NCI-H2029 (cell line): ENCODE results near the gene TLE7.

ENCODE experiments used
- DNase-seq: peaks from one replicate; lab custom pipeline; 2025; lab: John Stamatoyannopoulos, UW

Gene TLE7

DNA sequence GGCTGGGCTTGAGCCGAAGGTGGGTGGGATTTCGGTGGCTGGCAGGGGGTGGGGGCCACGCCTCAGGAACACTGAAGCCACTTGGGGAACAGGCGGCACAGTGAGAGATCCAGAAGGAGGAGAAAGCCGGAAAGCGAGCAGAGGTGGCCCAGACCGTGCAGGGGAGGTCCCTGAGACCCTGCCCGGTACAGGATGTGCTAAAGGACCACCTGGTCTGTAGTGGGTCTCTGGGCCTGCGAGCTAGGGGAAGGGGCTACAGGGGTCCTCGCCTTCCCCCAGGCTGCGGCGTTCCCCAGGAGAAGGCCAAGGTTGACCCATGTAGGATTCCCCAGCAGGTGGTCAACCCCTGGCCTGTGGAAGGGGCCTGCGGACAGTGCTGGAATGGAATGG lies at the start of gene TLE7:
Gene TLE7, minus strand, starts transcription at position 4 of the 390 bp plus-strand sequence. CDS start 8,730 bp downstream, outside the sequence.
- DNase-seq: no peak

DNA sequence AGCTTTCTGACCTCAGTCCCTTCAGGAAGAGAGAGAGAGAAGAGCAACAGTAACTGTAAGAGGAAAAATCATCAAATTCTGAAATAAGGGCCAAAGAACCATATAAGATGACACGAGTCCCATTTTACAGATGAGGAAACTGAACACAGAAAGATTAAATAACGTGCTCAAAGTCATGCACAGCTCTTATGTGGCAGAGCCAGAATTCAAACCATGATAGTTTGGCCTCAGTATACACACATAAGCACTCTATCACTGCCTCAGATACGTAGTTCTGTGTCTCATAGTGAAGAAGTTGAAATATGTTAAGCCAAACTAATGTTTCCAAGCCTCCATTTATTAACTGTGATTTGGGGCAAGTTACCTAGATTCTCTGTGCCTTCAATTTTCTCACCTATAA lies 49.2 kb upstream of the TLE7 start:
- no peak for DNase-seq

DNA sequence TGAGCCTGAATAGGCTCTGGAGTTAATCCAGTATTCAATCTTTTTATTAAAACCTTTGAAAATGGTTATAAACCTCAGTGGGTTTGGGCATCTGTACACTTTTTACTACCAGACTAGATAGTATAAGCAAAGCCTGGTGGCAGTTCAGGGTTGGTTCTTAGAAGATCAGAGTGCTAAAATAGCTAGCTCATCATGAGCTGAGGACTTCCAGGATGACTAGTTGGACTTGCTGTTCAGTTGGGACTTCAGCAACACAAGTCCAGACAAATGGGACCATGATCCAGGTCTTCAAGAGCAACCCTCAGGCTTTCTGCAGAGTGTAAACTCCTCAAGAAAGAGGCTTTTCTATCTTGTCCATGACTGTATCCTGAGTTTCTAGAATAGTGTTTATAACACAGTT lies 48.5 kb upstream of the TLE7 start:
- no peak for DNase-seq

DNA sequence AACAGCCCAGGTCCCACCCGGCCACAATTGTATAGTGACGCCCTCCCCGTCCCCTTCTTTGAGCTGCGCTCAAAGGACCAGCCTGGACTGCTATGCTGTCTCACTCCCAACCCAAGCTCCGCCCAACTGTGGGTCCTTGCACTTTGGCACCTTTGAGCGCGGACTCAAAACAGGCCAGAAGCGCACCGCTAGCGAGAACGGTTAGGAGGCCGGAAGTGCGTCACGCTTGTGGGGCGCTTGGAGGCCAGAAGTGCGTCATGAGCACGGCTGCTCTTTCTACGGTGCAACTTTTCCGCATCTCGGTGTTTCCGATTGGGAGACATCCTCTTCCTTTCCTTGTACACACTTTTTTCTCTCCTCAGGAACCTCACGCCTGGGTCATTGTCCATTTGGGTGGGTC lies 47.3 kb upstream of the TLE7 start, which contains the start of gene ZNF19:
Gene ZNF19, minus strand, starts transcription at position 203 of the 400 bp plus-strand sequence. CDS start 7,210 bp downstream, outside the sequence.
- DNase-seq: no peak

DNA sequence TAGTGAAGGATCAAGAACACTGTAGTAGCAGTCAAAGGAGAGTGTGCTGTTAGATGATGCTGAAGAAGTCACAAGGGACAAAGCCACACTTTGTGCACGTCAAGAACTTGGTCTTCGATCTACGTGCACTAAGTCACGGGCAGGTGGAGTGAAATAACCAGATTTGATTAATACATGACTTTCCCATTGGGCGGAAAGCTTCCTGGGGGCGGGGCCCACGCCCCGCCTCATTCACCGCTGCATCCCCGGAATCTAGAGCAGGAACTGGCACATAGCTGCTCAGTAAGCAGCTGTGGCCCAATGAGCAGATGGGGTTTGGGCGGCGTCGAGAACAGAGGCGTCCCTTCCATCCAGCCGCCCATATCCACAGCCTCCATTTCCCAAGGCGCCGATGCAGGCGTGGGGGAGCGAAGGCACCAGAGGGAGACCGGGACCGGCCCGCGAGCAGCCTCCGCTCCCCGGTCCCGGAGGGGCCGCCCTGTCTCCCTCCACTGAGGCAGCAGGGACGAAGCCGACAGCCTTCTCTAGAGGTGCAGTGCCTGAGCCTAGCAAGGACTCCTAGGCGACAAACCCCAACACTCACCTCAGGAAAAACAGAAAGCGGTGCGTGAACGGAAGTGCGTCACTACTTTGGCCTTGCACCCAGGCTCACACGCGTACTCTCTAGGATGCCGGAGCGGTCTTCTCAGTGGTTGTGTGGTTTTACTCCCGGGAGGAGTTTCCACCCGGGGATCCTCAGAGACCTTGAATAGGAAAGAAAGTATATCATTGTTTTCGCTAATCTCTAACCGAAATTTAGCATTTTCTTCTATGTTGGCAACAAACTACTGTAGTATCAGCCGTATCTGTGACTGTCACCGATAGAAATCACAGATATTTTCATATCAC lies 42.4 kb upstream of the TLE7 start:
- peak; percentile 48 for DNase-seq

DNA sequence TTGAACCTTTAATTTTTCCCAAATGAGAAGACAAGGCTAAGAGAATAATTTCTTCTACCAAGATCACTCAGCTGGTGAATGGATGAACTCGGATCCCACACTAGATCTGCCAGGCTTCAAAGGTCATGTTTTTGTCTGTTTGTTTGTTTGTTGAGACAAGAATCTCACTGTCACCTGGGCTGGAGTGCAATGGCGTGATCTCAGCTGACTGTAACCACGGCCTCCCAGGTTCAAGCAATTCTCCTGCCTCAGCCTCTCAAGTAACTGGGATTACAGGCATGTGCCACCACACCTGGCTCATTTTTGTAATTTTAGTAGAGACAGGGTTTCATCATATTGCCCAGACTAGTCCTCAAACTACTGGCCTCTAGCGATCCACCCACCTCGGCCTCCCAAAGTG lies 40.7 kb upstream of the TLE7 start:
- DNase-seq: no peak

DNA sequence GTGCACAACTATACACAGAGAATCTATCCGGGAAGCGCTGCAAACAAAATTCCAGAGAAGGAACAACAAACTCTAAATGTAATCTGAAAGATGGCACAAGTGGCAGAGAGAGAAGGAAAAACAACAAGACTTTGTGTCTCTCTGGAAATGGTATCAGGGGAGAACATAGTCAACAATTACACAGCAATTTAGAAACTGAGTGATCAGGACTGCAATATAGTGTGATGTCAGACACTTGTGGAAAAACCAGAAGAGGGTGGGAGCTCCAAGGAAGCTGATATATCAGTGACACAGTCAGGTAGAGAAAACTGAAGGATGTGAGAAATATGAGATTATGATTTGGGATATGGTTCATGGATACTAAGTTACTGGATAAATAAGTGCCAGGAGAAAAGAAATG lies 39.1 kb upstream of the TLE7 start:
- DNase-seq: no peak

DNA sequence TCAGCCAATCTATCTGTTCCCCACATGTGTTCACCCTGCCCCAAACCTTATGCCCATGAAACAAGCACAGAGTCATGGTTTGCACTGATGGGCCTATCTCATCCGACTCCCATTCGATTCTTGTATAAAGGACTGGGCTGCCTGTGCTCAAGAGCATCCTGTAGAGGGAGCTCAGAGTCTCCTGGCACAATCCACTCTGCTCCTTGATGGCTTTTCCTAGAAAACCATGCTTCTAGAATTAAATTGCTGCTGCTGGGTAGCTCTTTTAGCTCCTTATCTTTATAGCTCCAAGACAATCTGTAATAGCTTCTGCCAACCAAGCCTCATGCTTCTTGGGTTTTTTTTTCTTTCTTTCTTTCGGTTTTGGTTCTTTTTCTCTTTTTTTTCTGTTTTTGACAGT lies 37.6 kb upstream of the TLE7 start:
- no peak for DNase-seq

DNA sequence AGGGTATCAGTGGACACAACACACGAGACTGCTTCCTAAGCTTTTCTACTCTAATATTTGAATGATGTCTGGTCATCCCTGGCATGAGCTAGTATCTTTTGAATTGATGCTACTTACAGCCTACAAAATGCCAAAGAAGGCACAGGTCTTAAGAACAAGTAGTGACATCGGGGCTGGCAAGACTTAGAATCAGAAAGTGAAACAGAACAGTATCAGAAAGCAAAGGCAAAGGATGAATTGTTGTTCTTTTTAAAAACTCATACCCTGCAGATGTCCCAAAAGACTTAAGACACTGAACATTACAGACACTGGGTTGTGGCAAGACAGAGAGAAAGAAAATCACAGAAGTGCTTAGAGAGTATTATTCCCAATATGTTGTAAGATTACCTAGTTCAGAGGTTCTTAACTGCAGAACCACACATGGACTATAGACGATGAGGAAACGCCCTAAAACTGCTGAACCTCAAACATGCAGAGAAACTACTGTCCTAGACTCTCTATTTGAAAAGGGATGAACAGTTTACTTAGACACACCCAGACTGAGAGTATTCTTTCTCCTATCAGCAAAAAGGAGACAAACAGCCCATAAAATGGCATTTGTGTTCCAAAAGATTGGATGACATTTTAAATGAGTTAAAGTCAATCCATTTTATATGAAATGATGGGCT lies 34.7 kb upstream of the TLE7 start:
- DNase-seq: no peak

DNA sequence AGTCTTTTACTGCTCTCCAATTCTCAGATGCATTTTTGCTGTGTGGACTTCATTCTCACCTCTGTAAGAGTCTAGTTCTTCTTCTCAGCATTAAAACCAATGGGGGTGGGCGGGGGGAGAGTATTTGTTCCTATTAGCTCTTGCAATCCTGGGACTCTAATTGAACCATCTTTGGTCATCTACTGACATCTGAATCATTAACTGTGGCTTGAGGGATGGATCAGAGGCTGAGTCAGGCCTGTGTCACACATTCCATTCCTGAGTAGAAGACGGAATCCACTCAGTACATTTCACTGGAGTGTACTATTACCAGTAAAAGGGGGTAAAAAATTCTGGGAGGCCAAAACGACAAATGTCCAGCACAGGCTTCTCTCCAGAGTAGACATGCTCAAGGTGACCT lies 33.0 kb upstream of the TLE7 start:
- no peak for DNase-seq

DNA sequence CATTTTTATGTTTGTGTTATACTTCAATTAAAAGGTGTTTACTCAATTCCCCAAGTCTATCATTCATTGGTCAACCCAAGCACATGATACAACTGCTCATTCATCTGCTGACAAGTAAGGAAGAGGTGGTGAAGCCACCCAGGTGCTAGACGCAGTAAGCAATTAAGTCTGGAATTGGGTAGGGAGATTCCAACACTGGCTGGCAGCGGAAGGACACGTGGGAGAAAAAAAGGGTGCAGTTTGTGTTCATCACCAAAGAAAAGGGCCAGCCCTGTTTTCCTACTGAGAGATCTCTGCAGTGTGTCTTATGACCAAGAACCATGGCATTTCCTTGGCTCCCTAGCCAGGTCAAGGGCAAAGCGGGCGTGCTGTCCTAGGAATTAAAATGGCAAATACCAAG lies 32.0 kb upstream of the TLE7 start:
- DNase-seq: no peak

DNA sequence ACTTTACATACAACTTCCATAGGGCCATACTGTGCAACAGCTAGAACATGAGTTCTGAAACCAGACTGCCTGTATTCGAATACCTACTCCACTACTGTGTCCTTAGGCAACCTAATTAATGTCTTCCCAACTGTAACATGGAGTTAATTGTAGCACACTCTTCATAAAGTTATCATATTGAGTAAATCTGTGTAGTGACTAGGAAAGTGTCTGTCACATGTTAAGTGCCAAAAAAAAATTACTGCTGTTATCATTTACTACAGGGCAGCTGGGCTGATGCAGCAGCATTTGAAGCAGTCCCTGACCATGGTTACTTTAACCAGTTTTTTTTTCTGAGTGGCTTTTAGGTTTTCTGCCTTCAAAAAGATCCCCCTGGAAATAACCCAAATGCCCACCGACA lies 31.1 kb upstream of the TLE7 start:
- no peak for DNase-seq

DNA sequence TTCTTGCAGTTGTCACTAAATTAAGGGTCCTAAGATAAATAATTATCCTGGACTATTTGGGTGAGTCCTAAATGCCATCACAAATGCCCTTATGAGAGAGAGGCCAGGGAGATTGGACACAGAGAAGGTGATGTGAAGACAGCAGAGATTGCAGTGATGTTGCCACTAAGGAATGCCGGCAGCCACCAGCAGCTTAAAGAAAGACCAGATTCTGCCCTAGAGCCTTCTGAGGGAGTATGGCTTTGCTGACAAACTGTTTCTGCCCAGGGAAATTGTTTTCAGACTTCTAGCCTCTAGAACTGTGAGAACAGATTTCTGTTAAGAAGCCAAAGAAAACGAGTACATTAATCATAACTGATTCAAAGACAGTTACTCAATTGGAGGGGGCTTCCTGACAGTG lies 30.2 kb upstream of the TLE7 start:
- no peak for DNase-seq

DNA sequence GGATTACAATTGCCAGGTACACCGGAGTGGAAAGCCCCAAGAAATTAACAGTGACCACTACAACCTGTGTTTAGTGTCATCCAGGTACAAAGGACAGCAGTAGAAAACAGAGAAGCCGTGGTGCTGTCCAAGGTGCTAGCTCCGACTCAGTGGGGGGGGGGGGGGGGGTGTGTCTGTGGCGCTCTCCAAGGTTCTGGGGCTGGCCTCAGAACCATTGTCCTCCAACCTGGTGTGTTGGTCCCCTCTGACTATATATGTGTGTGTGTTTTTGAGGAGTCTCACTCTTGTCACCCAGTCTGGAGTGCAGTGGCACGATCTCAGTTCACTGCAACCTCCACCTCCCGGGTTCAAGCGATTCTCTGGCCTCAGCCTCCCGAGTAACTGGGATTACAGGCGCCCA lies 26.0 kb upstream of the TLE7 start:
- no peak for DNase-seq

DNA sequence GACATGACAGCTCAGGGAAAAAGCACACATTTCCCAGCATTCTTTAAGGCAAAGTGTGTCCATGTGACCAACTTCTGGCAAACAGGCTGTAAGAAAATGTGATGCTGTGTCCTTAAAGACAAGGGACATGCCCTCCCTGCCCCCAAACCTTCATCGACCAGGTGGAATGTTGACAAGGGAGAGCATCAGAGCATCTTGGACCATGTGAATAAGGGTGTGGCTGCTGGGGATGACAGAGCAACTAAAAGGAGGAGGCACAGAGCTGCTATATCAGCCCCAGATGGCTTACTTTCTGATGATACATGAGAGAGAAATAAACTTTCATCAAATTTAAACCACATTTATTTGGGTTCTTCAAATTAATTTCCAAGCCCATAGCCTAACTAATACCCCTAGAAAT lies 22.4 kb upstream of the TLE7 start:
- no peak for DNase-seq

DNA sequence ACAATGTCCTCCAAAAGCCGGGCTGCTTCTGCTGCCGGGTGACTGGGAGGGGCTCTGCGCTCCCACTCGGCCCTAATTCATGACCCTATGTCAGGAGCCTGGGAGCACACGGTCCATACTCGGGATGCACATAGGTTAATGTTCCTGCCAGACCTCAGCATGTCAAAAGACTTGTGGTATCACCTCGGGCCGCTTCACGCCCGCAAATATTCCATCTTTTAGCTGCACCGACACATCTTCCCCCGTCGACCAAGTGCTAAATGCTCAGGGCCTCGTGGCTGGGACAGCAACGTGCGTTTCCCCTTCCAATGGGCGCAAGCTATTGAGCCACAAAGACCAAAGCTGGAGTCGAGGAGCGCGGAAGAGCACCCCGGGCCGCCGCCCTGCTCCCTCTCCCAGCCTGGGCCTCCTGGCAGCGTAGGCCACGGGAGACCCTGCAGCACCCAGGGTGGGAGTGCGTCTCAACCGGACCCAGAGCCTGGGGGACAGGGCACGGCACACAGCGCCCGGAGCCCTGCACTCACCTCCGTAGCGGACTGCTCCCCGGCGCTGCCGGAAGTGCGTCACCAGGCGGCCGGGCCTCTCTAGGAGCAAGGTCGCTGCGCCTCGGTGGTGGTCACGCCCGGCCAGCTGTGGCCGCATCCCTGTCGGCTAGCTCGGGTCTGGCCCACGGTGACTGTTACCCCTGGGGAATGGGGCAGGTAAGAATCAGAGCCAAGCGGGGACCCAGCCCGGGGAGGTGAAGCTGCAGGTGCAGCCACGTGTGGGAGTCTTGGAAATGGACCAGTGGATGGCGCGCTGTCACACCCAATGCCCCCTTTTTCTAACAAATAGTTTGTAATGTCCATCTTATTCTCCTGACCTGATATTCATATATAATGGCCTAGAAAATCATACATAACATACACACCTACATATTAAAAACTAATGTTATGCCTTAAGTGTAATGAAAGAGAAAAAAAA lies 20.1 kb upstream of the TLE7 start, which contains the start of gene ZNF23:
Gene ZNF23, minus strand, starts transcription at position 562 of the 963 bp plus-strand sequence. CDS start 5,451 bp downstream, outside the sequence.
- DNase-seq: peak; percentile 35

DNA sequence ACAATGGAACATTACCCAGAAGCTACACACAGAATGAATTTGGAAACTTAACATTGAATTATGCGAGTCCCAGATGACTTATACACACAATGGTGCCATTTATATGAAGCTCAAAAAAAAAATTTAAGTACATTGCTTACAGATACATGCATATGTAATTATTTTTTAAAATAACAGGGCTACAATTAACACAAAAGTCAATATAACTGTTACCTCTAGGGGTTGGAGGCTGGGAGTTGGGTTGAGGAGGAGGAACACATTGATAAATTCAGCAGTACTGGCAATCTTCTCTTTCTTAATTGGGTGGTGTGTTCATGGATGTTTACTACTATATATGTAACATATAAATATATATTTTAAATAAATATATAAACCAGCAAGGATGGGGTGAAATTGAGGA lies 19.1 kb upstream of the TLE7 start:
- no peak for DNase-seq

DNA sequence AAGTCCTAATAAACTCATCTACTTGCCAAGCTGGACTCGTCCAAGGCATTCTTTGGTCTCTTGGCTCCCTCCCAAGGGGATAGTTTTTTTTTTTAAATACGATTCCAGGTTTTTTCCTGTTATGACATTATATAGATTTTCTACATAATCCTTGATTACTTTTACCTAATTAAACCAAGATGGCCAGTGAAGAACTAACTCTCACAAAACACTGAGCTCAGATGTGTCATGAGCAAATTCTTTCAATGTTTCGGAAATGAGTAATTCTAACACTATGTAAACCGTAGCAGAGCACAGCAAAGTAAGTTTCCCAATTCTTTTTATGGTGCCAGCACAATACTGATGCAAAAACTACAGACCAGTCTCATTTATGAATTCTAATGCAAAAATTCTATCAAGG lies 18.4 kb upstream of the TLE7 start:
- no peak for DNase-seq

DNA sequence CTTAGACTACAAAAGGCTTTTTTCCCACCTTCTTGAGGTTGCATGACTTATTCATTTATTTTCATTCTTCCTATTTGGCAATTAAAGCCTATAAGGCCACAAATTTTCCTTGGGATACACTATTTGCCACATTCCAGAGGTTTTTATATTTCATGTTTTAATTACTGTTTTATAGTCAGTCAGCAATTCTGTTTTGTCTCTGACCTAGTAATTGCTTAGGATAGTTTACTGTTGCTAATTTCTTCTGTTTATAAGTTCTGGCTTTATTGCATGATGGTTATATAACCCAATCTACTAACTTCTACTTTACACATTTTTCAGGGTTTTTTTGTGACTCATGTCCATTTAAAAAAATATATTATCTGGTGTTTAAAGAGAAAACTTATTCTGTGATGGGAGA lies 17.7 kb upstream of the TLE7 start:
- no peak for DNase-seq

DNA sequence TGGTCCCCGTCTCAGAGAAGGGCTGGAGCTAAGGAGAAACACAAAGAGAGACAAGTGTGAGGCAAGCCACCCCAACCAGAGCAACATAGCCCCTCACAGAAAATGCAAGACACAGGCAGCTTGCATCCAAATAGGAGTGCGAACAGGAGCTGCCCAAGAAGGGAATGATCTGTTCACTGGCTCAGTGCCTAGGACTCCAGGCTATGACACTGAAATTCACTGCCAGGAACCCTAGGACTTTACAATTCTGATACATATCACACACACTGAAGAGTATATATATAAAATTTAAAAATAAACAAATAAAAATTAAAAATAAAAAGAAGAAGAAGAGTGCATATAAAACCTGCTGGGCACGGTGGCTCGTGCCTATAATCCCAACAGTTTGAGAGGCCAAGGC lies 14.9 kb upstream of the TLE7 start:
- no peak for DNase-seq

DNA sequence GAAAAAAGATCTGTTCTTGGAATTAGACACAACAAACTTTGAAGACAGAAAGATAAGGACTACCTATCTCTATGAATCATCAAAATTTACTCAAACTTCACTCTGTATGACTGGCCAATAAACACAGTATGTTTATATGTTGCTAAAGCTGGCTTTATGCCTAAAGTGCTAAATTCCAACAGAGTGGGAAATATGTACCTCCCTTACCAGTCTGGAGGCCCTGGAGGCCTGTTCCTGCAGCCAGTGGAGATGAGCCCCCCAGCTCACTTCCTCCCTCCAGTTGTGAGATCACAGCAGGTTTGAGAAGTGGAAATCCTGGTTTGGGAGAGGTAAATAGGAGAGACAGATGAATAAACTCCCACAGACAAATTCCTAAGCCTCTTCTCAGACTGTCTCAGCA lies 11.2 kb upstream of the TLE7 start:
- no peak for DNase-seq

DNA sequence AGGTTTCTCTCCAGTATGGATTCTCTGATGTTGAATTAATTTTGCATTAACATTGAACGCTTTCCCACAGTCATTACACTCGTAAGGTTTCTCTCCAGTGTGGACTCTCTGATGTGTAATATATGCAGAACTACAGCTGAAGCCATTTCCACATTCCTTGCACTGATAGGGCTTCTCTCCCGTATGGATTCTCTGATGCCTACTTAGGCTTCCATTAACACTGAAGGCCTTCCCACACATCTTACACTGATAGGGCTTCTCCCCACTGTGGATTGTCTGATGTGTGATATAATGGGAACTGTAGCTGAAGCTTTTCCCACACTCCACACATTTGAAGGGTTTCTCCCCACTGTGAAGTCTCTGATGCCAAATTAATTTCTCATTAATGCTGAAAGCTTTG lies 7.2 kb upstream of the TLE7 start:
- no peak for DNase-seq
